IgD-negative memory B cell (primary cell): ENCODE data around the gene RAB3GAP1. TPM values are rescaled to one million over a fixed set of nuclear protein-coding genes. Genes with fewer than 3 reads are reported as not detected.

Experiments
- H3K27ac Mint-ChIP-seq, 3 donors: one replicate each; pipeline ENCODE4 v1.8.0; 2020 to 2022; ENCODE audit warnings: mild to moderate bottlenecking in 3 of 3, mixed read lengths in 3 of 3, moderate library complexity in 1 of 3
- H3K27me3 Mint-ChIP-seq: one replicate; pipeline ENCODE4 v1.8.0; 2021; ENCODE audit warnings: mixed read lengths
- H3K36me3 Mint-ChIP-seq: one replicate; pipeline ENCODE4 v1.8.0; 2020; ENCODE audit warnings: mild to moderate bottlenecking, mixed read lengths
- H3K4me1 Mint-ChIP-seq, 3 donors: one replicate each; pipeline ENCODE4 v1.8.0; 2020 to 2022; ENCODE audit warnings: mixed read lengths in 3 of 3, mild to moderate bottlenecking in 1 of 3
- H3K4me3 Mint-ChIP-seq, 4 donors: one replicate each; pipeline ENCODE4 v1.8.0; 2020 to 2022; ENCODE audit warnings: mild to moderate bottlenecking in 4 of 4, mixed read lengths in 4 of 4, moderate library complexity in 3 of 4
- H3K9me3 Mint-ChIP-seq, 3 donors: one replicate each; pipeline ENCODE4 v1.8.0; 2020 to 2021; ENCODE audit warnings: mixed read lengths in 3 of 3, mild to moderate bottlenecking in 1 of 3
- polyA plus RNA-seq: library from polyadenylated mRNA; unstranded; fragments of 300-500 nt; fragmentation: Illumina TruSeq; gene quantifications from one replicate; pipeline ENCODE4 v1.2.3, GENCODE V29; 2021

Gene RAB3GAP1
- polyA plus RNA-seq, 1 donor from 2014 or later = 17.9 TPM

DNA sequence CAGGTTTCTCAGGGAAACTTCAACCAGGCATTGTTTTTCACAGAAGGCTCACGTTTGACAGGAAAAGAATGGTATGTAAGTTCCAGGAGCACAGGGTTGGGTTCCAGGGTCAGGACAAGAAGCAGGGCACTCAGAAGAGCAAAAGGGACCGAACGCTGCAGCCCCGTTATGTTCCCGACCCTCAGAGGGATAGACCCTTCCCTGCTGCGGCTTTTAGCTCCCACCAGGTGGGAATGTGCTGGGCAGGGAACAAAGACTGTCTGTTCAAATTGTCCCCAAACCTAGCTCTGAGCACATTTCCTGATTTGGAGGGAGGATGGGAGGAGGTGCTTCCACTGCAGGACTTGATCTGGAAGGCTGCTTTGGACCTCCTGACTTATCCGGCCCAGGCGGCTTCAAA is 130.1 kb downstream of the RAB3GAP1 start:
- H3K27ac Mint-ChIP-seq = no peak overlapping the region
- H3K4me1 Mint-ChIP-seq = peaks cover 0 to 2% (median 0%) of the 10 kb centered on the region in 3 donors
- H3K4me3 Mint-ChIP-seq = no peak overlapping the region
- peaks cover 0 to 1% (median 0%) of the 10 kb centered on the region in 3 donors for H3K9me3 Mint-ChIP-seq
- H3K36me3 Mint-ChIP-seq = peaks cover 6% of the 10 kb centered on the region
- no peaks in the 10 kb centered on the region for H3K27me3 Mint-ChIP-seq

DNA sequence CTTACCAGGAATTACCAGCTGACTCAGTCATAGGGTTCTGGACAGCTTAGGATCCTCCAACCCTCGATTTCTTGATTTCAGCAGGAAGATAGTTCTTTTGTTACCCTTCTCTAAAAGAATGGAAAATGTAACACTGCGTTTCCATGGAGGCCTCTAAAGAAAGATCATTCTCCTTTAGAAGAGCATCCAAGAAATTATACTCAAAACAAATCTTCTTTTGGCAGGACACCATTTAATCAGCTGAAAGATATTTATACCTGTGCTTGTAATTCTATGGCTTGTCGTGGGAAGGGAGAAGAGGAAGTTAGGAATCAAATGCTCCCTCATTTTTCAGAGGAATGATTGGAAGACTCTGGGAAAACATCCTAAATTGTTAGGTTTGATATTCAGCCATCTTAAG is 130.5 kb downstream of the RAB3GAP1 start:
- no peaks in the 10 kb centered on the region for H3K27me3 Mint-ChIP-seq
- H3K4me1 Mint-ChIP-seq = peaks cover 0 to 2% (median 0%) of the 10 kb centered on the region in 3 donors
- H3K27ac Mint-ChIP-seq = no peak overlapping the region
- H3K36me3 Mint-ChIP-seq = peaks cover 4% of the 10 kb centered on the region
- H3K9me3 Mint-ChIP-seq = peaks cover 0 to 2% (median 1%) of the 10 kb centered on the region in 3 donors
- H3K4me3 Mint-ChIP-seq = no peak overlapping the region

DNA sequence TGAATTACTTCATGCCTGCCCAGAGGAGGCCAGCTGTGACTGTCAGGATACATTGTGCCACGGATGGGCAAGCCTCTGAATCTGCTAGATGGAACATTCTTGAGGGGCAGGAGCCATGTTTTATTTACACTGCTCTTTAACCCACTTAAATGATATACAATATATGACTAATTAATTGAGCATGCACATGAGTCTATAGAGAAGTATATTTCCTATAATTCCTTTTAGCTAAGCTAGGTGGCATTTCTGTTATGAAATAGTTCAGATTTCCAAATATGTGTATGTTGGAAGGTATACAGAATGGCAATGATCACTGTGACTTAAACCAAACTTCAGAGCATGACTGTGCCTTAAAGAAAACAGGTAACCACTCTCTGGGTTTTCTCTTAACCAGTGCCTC is 131.7 kb downstream of the RAB3GAP1 start:
- no peaks in the 10 kb centered on the region for H3K27me3 Mint-ChIP-seq
- H3K4me1 Mint-ChIP-seq = peaks cover 0 to 2% (median 0%) of the 10 kb centered on the region in 3 donors
- peaks cover 0 to 4% (median 3%) of the 10 kb centered on the region in 3 donors for H3K9me3 Mint-ChIP-seq
- H3K27ac Mint-ChIP-seq = no peak overlapping the region
- H3K36me3 Mint-ChIP-seq = peaks cover 2% of the 10 kb centered on the region
- no peak overlapping the region for H3K4me3 Mint-ChIP-seq

DNA sequence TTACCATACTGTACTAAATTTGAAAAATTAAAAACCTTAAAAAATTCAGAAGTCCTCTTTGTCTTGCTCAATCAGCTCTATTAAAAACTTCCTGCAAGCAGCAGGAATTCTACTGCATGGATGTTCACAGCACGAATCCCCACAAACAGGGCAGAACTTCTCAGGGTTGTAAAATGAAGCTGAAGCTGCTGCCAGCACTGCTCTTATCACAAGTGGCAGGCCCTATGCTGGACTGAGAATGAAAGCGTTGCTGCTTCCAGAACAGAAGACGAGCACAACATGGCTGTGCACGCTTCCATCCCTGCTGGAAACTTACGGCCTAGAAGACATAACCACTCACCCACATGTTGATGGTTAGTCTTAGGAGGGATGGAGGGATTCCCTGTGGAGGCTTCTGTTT is 134.0 kb downstream of the RAB3GAP1 start:
- Mint-ChIP-seq H3K27ac (no peak overlapping the region), H3K9me3 (peaks cover 3 to 10% (median 9%) of the 10 kb centered on the region in 3 donors), H3K4me3 (no peak overlapping the region), H3K4me1 (no peaks in the 10 kb centered on the region), H3K27me3 (no peaks in the 10 kb centered on the region), H3K36me3 (peaks cover 4% of the 10 kb centered on the region)

DNA sequence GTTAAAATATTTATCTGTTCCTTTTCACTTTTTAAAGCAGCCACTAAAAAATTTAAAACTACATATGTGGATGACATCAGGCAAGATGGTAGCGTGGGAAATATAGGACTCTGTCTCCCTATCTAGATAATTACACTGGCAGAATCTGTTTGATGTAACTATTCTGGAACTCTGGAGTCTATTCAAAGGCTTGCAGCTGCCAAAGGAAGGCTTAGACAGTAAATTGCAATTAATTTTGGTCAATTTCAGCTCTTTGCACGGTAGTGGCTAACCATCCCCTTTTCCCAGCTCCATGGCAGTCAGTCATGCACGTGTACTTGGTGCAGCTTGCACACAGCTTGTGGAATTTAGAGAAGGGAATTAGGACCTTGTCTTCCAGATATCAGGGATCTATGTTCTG is 135.2 kb downstream of the RAB3GAP1 start:
- peaks cover 6 to 11% (median 10%) of the 10 kb centered on the region in 3 donors for H3K9me3 Mint-ChIP-seq
- peaks cover 2% of the 10 kb centered on the region for H3K36me3 Mint-ChIP-seq
- no peak overlapping the region for H3K27ac Mint-ChIP-seq
- no peaks in the 10 kb centered on the region for H3K27me3 Mint-ChIP-seq
- no peaks in the 10 kb centered on the region for H3K4me1 Mint-ChIP-seq
- no peak overlapping the region for H3K4me3 Mint-ChIP-seq

DNA sequence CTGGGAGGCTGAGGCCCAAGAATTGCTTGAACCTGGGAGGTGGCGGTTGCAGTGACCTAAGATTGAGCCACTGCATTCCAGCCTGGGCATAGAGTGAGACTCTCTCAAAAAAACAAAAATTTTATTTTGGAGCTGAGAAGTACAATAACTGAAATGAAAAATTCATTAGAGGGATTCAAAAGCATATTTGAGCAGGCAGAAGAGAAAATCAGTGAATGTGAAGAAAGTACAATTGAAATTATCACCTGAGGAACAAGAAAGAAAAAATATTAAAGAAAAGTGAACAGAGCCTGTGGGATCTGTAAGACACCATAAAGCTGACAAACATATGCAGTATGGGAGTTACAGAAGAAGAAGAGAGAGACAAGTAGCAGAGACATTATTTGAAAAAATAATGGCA is 137.1 kb downstream of the RAB3GAP1 start:
- no peaks in the 10 kb centered on the region for H3K27me3 Mint-ChIP-seq
- H3K9me3 Mint-ChIP-seq = peaks cover 6 to 12% (median 11%) of the 10 kb centered on the region in 3 donors
- H3K36me3 Mint-ChIP-seq = peaks cover 2% of the 10 kb centered on the region
- no peak overlapping the region for H3K27ac Mint-ChIP-seq
- no peak overlapping the region for H3K4me3 Mint-ChIP-seq
- H3K4me1 Mint-ChIP-seq = no peaks in the 10 kb centered on the region

DNA sequence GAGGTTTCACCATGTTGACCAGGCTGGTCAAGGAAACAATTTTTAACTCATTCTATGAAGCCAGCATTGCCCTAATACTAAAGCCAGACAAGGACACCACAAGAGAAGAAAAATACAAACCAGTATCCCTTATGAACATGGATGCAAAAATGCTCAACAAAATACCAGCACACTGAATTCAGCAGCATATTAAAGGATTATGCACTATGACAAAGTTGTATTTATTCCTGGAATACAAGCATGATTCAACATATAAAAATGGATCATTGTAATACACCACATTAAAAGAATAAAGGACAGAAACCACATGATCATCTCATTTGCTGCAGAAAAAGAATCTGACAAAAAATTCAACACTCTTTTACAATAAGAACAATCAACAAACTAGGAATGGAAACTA is 138.7 kb downstream of the RAB3GAP1 start:
- Mint-ChIP-seq H3K4me1 (no peaks in the 10 kb centered on the region), H3K9me3 (peaks cover 6 to 14% (median 11%) of the 10 kb centered on the region in 3 donors), H3K4me3 (no peak overlapping the region)

DNA sequence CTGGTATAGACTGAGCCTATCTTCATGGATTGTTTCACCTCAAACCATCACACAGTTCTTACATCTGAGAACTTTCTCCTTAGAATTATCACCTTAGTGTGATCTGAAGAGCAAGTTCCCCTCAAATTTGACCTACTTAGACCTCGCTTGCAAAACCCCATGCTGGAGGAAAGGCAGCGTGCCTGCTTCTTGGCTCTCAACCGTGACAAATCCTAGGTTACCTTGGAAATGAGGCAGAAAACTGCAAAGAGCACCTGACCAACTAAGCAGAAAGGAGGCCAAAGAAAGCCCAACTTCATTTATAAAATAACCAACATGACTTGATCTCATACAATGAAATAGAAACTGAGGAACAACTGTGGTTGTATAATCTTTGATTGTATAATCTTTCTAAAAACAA is 146.4 kb downstream of the RAB3GAP1 start:
- Mint-ChIP-seq H3K36me3 (peaks cover 7% of the 10 kb centered on the region), H3K27ac (no peak overlapping the region), H3K4me3 (no peak overlapping the region), H3K4me1 (no peaks in the 10 kb centered on the region), H3K27me3 (no peaks in the 10 kb centered on the region), H3K9me3 (peaks cover 0 to 4% (median 0%) of the 10 kb centered on the region in 3 donors)

More for the DNA sequence above, 138.7 kb downstream of the RAB3GAP1 start:
- H3K36me3 Mint-ChIP-seq = peaks cover 2% of the 10 kb centered on the region
- no peak overlapping the region for H3K27ac Mint-ChIP-seq
- H3K27me3 Mint-ChIP-seq = no peaks in the 10 kb centered on the region

DNA sequence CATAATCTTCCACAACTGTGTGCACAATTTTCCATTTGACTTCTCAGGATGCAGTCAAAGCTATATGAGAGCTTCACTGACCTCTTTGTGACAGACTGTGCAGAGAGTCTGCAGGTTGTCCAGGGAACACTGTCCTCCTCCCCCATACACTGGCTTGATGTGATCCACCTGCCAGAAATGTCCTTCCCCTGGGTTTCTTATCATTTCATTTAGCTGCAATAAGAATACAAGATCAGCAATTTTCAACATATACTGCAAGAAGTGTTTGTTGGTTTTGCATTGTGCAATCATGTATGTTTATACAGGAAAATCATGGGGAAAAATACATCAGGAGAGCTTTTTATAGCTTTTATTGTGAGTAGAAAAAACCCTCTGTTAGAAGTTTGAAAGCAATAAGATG is 150.7 kb downstream of the RAB3GAP1 start:
- Mint-ChIP-seq H3K27me3 (no peaks in the 10 kb centered on the region), H3K9me3 (no peaks in the 10 kb centered on the region), H3K4me3 (no peak overlapping the region), H3K36me3 (peaks cover 9% of the 10 kb centered on the region), H3K27ac (no peak overlapping the region), H3K4me1 (peaks cover 0 to 2% (median 0%) of the 10 kb centered on the region in 3 donors)

DNA sequence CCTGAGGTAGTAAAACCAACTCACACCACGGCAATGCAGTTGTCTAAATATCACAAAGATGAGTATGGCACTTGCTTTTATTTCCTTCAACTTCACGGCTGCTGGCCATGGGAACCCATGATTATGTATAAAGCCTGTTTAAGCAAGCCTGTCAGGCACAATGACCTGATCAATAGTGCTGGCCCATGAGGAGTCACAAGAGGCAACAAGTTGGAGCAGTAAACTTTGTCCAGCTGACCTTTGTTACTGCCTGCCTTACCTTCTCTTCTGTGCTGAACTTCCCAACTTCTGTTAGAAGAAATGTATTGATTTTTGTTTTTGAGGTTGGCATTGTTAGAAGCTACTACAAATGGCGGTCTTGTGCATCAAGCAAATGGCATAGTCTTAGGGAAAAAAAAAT is 151.9 kb downstream of the RAB3GAP1 start:
- Mint-ChIP-seq H3K9me3 (no peaks in the 10 kb centered on the region), H3K4me3 (no peak overlapping the region), H3K4me1 (peaks cover 0 to 2% (median 2%) of the 10 kb centered on the region in 3 donors), H3K27ac (no peak overlapping the region), H3K36me3 (peaks cover 8% of the 10 kb centered on the region), H3K27me3 (no peaks in the 10 kb centered on the region)

DNA sequence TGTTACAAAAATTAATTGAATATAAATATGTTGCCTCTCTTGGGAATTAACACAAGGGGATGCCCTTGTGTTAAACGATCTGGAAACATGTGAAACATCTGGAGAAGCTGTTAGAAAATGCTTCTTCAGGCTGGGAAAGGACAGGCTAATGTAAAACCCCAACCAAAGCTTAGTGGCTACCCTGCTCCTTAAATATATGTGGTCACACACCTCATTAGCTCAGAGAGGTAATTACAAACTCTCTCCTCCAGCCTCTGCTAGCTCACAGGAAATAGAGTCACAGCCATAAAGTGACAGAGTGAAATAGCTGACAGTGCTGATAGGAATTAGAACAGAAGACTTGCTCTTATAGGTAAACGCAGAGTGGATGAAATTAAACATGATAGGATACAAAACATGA is 155.9 kb downstream of the RAB3GAP1 start:
- Mint-ChIP-seq H3K36me3 (peaks cover 3% of the 10 kb centered on the region), H3K4me3 (no peak overlapping the region), H3K27me3 (no peaks in the 10 kb centered on the region), H3K4me1 (peaks cover 0 to 3% (median 2%) of the 10 kb centered on the region in 3 donors), H3K27ac (no peak overlapping the region), H3K9me3 (peaks cover 0 to 2% (median 0%) of the 10 kb centered on the region in 3 donors)

DNA sequence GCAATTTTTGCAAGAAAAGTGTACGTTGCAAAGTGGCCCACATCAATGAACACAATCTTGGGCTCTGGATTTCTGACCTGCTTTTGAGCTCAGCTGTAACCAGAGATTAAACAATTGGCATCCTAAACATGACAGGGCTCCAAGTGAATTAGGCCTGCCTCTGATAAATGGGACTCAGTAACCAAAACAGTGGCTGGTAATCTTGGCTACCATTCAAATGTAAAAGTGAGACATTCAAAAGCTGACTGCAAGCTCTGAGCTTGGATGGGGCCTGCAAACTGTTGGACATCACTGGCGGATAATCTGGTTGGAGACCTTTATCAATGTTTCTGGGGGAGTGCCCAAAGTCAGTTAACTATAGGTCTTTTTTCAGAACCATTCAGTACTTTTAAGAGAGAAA is 160.7 kb downstream of the RAB3GAP1 start:
- H3K36me3 Mint-ChIP-seq = peaks cover 13% of the 10 kb centered on the region
- no peak overlapping the region for H3K4me3 Mint-ChIP-seq
- H3K27me3 Mint-ChIP-seq = no peaks in the 10 kb centered on the region
- H3K27ac Mint-ChIP-seq = no peak overlapping the region
- H3K4me1 Mint-ChIP-seq = peaks cover 0 to 2% (median 2%) of the 10 kb centered on the region in 3 donors
- peaks cover 0 to 3% (median 0%) of the 10 kb centered on the region in 3 donors for H3K9me3 Mint-ChIP-seq

DNA sequence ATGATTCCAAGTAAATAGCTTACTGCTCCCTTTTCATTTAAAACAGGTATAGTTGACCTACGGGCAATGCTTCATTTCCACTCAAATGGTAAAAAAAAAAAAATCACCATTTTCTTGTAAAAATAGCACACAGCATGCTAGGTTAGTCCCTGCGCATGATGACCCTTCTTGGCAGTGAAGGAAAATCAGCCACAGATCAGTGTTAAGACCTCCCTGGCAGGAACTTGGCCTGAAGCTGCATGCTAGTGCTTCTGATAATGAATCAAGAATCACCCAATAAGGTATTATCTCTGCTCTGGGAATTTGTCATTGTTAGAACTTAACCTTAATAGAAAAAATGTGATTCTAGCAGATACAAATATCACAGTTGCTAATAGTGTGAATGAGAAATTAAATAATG is 166.3 kb downstream of the RAB3GAP1 start:
- no peak overlapping the region for H3K4me3 Mint-ChIP-seq
- no peaks in the 10 kb centered on the region for H3K27me3 Mint-ChIP-seq
- peaks cover 16% of the 10 kb centered on the region for H3K36me3 Mint-ChIP-seq
- peaks cover 0 to 2% (median 1%) of the 10 kb centered on the region in 3 donors for H3K9me3 Mint-ChIP-seq
- H3K4me1 Mint-ChIP-seq = no peaks in the 10 kb centered on the region
- H3K27ac Mint-ChIP-seq = no peak overlapping the region

DNA sequence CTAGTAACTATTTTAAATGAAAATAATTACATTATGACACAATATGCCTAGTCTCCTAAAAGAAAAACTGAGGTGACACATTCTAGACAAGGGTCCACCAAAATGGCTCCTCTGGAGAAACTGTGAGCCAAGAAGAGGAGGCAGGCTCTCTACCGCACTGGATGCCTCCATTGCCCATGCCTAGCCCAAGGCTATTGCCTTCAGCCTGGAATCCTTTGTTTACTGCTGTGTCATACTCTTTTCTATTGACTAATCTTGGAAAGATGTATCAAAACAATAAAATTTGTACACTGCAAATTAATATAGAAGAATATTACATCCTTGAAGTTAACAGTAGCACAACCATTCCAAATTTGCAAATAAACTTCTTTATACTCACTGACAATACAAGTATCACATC is 167.1 kb downstream of the RAB3GAP1 start:
- no peaks in the 10 kb centered on the region for H3K4me1 Mint-ChIP-seq
- H3K27ac Mint-ChIP-seq = no peak overlapping the region
- H3K4me3 Mint-ChIP-seq = no peak overlapping the region
- peaks cover 18% of the 10 kb centered on the region for H3K36me3 Mint-ChIP-seq
- no peaks in the 10 kb centered on the region for H3K27me3 Mint-ChIP-seq
- H3K9me3 Mint-ChIP-seq = peaks cover 0 to 2% (median 1%) of the 10 kb centered on the region in 3 donors
